MM.1S (cell line): ENCODE measurements around the gene FRAT2.

Source experiments
- DNase-seq: peaks from one replicate; pipeline ENCODE4 v3.0.0-alpha.2; 2015
- H2AFZ ChIP-seq: fragments of 300-600 bp; sonication (generic); 2 replicates; pipeline ENCODE4 v1.6.0; 2016; ENCODE audit warnings: antibody characterized with exemption, low read length
- H3F3A ChIP-seq: fragments of 300-600 bp; sonication (generic); 2 replicates; pipeline ENCODE4 v1.6.1; 2016; ENCODE audit warnings: mild to moderate bottlenecking, antibody characterized with exemption, low read length, moderate library complexity, mixed read lengths; ENCODE audit not compliant: insufficient read depth
- H3K27ac ChIP-seq: fragments of 300-600 bp; sonication (generic); 2 replicates; pipeline ENCODE4 v1.5.1; 2016; ENCODE audit warnings: mild to moderate bottlenecking, low read length
- H3K27me3 ChIP-seq: fragments of 300-600 bp; sonication (generic); replicated peaks from 2 replicates; pipeline ENCODE4 v1.6.0; 2016; ENCODE audit warnings: low read length; ENCODE audit not compliant: insufficient read depth
- H3K36me3 ChIP-seq: fragments of 300-600 bp; sonication (generic); replicated peaks from 2 replicates; pipeline ENCODE4 v1.6.1; 2016; ENCODE audit warnings: mild to moderate bottlenecking, low read length, mixed read lengths; ENCODE audit not compliant: insufficient read depth
- H3K4me1 ChIP-seq: fragments of 300-600 bp; sonication (generic); 2 replicates; pipeline ENCODE4 v1.6.1; 2016; ENCODE audit warnings: low read length, mixed read lengths
- H3K4me2 ChIP-seq: fragments of 300-600 bp; sonication (generic); 2 replicates; pipeline ENCODE4 v1.6.0; 2016; ENCODE audit warnings: low read depth, low read length
- H3K4me3 ChIP-seq: fragments of 300-600 bp; sonication (generic); 2 replicates; pipeline ENCODE4 v1.5.1; 2016; ENCODE audit warnings: low read length, mixed read lengths
- H3K79me2 ChIP-seq: fragments of 300-600 bp; sonication (generic); 2 replicates; pipeline ENCODE4 v1.6.1; 2016; ENCODE audit warnings: mixed run types, low read length, mixed read lengths
- H3K9ac ChIP-seq: fragments of 300-600 bp; sonication (generic); 2 replicates; pipeline ENCODE4 v1.6.1; 2016; ENCODE audit warnings: low read length, mixed read lengths
- H3K9me2 ChIP-seq: fragments of 300-600 bp; sonication (generic); replicated peaks from 2 replicates; pipeline ENCODE4 v1.6.1; 2016; ENCODE audit warnings: mild to moderate bottlenecking, low read length, mixed read lengths; ENCODE audit not compliant: insufficient read depth
- H3K9me3 ChIP-seq: fragments of 300-600 bp; sonication (generic); replicated peaks from 2 replicates; pipeline ENCODE4 v1.6.1; 2016; ENCODE audit warnings: mild to moderate bottlenecking, low read length, mixed read lengths; ENCODE audit not compliant: insufficient read depth
- H4K20me1 ChIP-seq: fragments of 300-600 bp; sonication (generic); 2 replicates; pipeline ENCODE4 v1.6.1; 2016; ENCODE audit warnings: mild to moderate bottlenecking, low read length, moderate library complexity, mixed read lengths; ENCODE audit not compliant: insufficient read depth
- EZH2 ChIP-seq: fragments of 300-600 bp; sonication (generic); optimal IDR thresholded peaks from 2 replicates; pipeline ENCODE3; 2017; ENCODE audit warnings: low read depth, mild to moderate bottlenecking, antibody characterized with exemption, low read length, mixed read lengths
- EZH2phosphoT487 ChIP-seq: fragments of 300-600 bp; sonication (generic); IDR thresholded peaks from 2 replicates; pipeline ENCODE4 v1.6.1; 2018; ENCODE audit warnings: antibody characterized with exemption, low read length
- TF ChIP-seq, protein P1 (sequence below): fragments of 300-600 bp; sonication (generic); IDR thresholded peaks from 2 replicates; pipeline ENCODE4 v1.5.1; 2016; ENCODE audit warnings: antibody characterized with exemption, low read length, mixed read lengths

FRAT2 gene

DNA sequence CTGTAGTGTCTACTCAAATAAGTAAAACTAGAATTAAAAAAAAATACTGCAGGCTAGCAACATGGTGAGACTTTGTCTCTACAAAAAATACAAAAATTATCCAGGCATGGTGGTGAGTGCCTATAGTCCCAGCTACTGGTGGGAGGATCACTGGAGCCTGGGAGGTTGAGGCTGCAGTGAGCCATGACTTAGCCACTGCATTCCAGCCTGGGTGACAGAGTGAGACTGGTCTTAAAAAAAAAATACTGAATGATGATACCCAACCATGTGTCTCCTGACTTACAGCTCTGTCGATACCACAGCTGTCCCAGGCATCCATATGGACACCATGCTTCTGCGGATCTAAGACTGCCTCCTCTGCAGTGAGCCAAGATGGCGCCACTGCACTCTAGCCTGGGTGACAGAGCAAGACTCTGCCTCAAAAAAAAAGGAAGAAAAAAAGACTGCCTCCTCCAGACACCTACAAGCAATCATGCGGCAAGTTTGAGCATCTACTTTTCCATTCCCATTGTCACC, 23.4 kb downstream of the FRAT2 start:
- H3K4me3 ChIP-seq, result no peak overlapping the region
- H3K4me2 ChIP-seq, result no peak overlapping the region
- no peaks in the 10 kb centered on the region for H3K27me3 ChIP-seq
- H3K4me1 ChIP-seq, result no peaks in the 10 kb centered on the region
- H3K27ac ChIP-seq, result no peak overlapping the region
- no peaks in the 10 kb centered on the region for H3F3A ChIP-seq
- no peaks in the 10 kb centered on the region for H3K9me2 ChIP-seq
- DNase-seq, result no peak
- H2AFZ ChIP-seq, result no peak overlapping the region
- no peaks in the 10 kb centered on the region for H4K20me1 ChIP-seq
- H3K9me3 ChIP-seq, result no peaks in the 10 kb centered on the region
- H3K79me2 ChIP-seq, result no peaks in the 10 kb centered on the region
- H3K9ac ChIP-seq, result no peak overlapping the region
- no peaks in the 10 kb centered on the region for H3K36me3 ChIP-seq
- TF ChIP-seq EZH2, result no peak

DNA sequence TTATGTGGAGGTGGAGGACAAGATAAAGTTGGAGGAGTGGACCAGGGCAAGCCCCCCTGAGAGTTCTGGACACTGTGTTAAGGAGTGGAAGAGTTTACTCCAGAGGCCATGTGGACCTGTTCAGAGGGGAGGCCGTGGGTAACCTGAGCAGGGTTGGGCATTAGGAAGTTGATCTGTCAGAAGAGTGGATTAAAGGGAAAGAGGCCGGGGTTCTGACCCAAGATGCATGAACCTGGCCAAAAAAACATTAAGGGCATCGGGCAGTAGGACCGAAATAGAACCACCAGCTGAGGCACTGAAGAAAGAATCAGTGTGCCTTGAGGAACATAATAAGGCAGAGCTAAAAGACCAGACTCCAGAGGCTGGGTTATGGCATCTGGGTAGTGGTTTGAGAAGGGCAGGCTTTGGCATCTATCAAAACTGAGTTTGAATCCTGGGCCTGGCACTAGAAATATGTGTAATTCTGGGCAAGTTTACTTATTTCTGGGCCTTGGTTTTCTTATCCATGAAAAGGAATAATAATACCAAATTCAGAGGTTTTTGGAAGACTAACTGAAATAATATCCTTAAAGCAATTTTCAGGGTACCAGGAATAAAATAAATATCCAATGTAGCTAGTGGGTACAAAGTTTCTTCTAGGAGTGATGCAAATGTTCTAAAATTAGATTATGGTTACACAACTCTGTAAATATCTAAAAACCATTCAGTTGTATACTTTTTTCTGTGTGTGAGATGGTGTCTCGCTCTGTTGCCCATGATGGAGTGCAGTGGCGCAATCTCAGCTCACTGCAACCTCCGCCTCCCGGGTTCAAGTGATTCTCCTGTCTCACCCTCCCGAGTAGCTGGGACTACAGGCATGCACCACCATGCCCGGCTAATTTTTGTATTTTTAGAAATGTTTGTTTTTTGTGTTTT, 26.4 kb downstream of the FRAT2 start:
- no peaks in the 10 kb centered on the region for H3K36me3 ChIP-seq
- no peaks in the 10 kb centered on the region for H3K27me3 ChIP-seq
- no peak overlapping the region for H3K27ac ChIP-seq
- no peaks in the 10 kb centered on the region for H3K9me3 ChIP-seq
- H3K4me2 ChIP-seq, result no peak overlapping the region
- no peak for DNase-seq
- no peaks in the 10 kb centered on the region for H3K9me2 ChIP-seq
- H3K4me1 ChIP-seq, result no peaks in the 10 kb centered on the region
- H3F3A ChIP-seq, result no peaks in the 10 kb centered on the region
- TF ChIP-seq, protein P1, sequence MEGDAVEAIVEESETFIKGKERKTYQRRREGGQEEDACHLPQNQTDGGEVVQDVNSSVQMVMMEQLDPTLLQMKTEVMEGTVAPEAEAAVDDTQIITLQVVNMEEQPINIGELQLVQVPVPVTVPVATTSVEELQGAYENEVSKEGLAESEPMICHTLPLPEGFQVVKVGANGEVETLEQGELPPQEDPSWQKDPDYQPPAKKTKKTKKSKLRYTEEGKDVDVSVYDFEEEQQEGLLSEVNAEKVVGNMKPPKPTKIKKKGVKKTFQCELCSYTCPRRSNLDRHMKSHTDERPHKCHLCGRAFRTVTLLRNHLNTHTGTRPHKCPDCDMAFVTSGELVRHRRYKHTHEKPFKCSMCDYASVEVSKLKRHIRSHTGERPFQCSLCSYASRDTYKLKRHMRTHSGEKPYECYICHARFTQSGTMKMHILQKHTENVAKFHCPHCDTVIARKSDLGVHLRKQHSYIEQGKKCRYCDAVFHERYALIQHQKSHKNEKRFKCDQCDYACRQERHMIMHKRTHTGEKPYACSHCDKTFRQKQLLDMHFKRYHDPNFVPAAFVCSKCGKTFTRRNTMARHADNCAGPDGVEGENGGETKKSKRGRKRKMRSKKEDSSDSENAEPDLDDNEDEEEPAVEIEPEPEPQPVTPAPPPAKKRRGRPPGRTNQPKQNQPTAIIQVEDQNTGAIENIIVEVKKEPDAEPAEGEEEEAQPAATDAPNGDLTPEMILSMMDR, result no peak
- TF ChIP-seq EZH2phosphoT487, result no peak
- TF ChIP-seq EZH2, result no peak
- H3K79me2 ChIP-seq, result no peaks in the 10 kb centered on the region
- H3K9ac ChIP-seq, result no peak overlapping the region
- no peak overlapping the region for H3K4me3 ChIP-seq
- H2AFZ ChIP-seq, result no peak overlapping the region
- H4K20me1 ChIP-seq, result no peaks in the 10 kb centered on the region

DNA sequence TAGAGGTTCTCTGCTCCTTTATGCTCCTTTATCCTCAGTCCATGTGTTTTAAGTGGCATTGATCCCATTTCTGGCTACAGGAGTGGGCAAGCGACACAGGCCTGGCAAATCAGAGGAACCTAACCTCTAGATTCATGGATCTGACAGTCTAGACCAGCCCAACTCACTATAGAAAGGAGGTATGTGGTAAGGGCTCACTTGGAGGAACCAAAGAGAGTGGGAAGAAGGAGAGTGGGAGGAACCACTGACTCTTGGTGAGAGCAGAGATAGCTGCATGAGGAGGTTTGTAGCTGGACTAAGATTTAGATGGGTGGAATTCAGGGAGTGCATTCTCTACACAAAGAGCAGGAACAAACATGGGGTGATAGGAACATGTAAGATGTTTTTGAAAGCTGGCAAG, 27.1 kb downstream of the FRAT2 start:
- Histone ChIP-seq H3K4me2 (no peak overlapping the region), H2AFZ (no peak overlapping the region), H4K20me1 (no peaks in the 10 kb centered on the region)

More for the DNA sequence above, 27.1 kb downstream of the FRAT2 start:
- Histone ChIP-seq H3K9ac (no peak overlapping the region), H3K4me1 (no peaks in the 10 kb centered on the region), H3K9me2 (no peaks in the 10 kb centered on the region), H3K36me3 (no peaks in the 10 kb centered on the region), H3K27ac (no peak overlapping the region), H3K9me3 (no peaks in the 10 kb centered on the region), H3K79me2 (no peaks in the 10 kb centered on the region), H3K4me3 (no peak overlapping the region), H3K27me3 (no peaks in the 10 kb centered on the region), H3F3A (no peaks in the 10 kb centered on the region)
- DNase-seq, result no peak
- TF ChIP-seq, protein P1, result no peak
- TF ChIP-seq EZH2phosphoT487, result no peak
- no peak for TF ChIP-seq EZH2
